ENCODE measurements around the gene STUM.
A peak's percentile ranks its signal among the peaks of the same experiment; 100 is the strongest.

STUM gene

DNA sequence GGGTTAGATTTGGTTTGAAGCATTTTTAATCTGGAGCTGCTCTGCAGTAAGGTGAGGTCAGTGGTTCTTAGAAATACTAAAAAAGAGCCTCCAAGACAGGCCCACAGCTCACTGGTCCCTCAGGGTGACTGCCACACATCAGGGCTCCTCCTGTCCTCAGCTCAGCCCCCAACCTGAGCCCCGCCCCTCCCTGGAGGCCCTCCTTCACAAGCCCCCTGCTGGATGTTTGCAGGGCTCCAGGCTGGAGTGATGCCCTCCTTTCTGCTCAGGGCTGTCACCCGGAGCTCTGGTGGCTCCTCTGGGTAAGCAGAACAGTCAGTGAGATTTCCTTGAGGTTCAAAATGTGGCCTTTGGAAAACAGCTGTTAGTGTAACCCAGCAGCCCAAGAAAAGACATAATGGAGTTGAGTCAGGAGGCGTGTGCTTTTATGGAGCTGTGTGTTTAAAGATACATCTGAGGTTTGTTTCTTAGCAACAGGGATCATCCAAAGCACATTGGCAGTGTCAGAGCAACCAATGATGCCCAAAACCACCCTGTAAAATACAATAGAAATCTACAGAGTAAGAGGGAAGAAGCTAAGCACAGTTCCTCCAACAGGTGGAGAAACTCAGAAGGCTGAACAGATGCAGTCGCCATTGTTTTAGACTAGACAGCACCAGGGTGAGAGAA, 21.4 kb downstream of the STUM start:
- no peaks in the 10 kb centered on the region for H3F3A ChIP-seq (ENCODE audit: insufficient read depth)
- no peaks in the 10 kb centered on the region for H3K9me3 ChIP-seq (ENCODE audit: insufficient read depth, low read length)
- no peaks in the 10 kb centered on the region for H3K27me3 ChIP-seq (ENCODE audit: low read length)
- no peaks in the 10 kb centered on the region for H3K79me2 ChIP-seq (ENCODE audit: insufficient read depth, low read length)
- TF ChIP-seq EZH2phosphoT487 (conservative IDR thresholded peaks at IDR 0.05; ENCODE audit: low read length): no peak
- TF ChIP-seq, protein P1, sequence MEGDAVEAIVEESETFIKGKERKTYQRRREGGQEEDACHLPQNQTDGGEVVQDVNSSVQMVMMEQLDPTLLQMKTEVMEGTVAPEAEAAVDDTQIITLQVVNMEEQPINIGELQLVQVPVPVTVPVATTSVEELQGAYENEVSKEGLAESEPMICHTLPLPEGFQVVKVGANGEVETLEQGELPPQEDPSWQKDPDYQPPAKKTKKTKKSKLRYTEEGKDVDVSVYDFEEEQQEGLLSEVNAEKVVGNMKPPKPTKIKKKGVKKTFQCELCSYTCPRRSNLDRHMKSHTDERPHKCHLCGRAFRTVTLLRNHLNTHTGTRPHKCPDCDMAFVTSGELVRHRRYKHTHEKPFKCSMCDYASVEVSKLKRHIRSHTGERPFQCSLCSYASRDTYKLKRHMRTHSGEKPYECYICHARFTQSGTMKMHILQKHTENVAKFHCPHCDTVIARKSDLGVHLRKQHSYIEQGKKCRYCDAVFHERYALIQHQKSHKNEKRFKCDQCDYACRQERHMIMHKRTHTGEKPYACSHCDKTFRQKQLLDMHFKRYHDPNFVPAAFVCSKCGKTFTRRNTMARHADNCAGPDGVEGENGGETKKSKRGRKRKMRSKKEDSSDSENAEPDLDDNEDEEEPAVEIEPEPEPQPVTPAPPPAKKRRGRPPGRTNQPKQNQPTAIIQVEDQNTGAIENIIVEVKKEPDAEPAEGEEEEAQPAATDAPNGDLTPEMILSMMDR (IDR thresholded peaks at IDR 0.05; ENCODE audit: insufficient read depth, low read length, poor library complexity, severe bottlenecking): peak; percentile 19
- no peak overlapping the region for H3K4me2 ChIP-seq (ENCODE audit: low read depth, low read length, poor library complexity, severe bottlenecking)
- no peaks in the 10 kb centered on the region for H4K20me1 ChIP-seq (ENCODE audit: low read depth, low read length)
- H3K27ac ChIP-seq (ENCODE audit: low read depth, low read length): no peak overlapping the region
- H3K9ac ChIP-seq (ENCODE audit: low read length): no peak overlapping the region
- H3K9me2 ChIP-seq (replicated peaks; ENCODE audit: insufficient read depth, low read length): no peaks in the 10 kb centered on the region
- no peak overlapping the region for H2AFZ ChIP-seq (ENCODE audit: low read depth, low read length, severe bottlenecking)
- H3K36me3 ChIP-seq (ENCODE audit: low read length): no peaks in the 10 kb centered on the region
- H3K4me3 ChIP-seq (ENCODE audit: insufficient read depth, low read length, poor library complexity, severe bottlenecking): no peak overlapping the region

DNA sequence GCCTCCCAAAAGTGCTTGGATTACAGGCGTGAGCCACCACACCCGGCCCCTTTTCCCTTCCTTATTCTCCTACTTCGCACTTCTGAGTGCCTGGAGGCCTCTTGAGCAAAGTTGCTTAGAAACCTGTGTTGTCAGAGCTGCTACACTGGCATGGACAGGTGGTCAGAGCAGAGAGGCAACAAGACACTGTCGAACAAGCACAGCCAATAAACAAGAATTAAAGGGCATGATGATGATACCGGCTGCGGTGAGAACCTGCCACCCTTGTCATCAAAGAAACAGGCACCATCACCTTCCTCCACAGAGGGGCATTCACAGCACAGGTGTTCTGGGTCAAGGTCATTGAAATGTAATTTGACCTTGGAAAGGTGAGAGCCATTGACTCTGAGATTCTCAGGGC, 23.3 kb downstream of the STUM start:
- H3K27me3 ChIP-seq (ENCODE audit: low read length): no peaks in the 10 kb centered on the region
- H3K9me2 ChIP-seq (replicated peaks; ENCODE audit: insufficient read depth, low read length): no peaks in the 10 kb centered on the region
- H3K4me3 ChIP-seq (ENCODE audit: insufficient read depth, low read length, poor library complexity, severe bottlenecking): no peak overlapping the region
- H3K79me2 ChIP-seq (ENCODE audit: insufficient read depth, low read length): no peaks in the 10 kb centered on the region
- TF ChIP-seq, protein P1 (IDR thresholded peaks at IDR 0.05; ENCODE audit: insufficient read depth, low read length, poor library complexity, severe bottlenecking): no peak
- TF ChIP-seq EZH2phosphoT487 (conservative IDR thresholded peaks at IDR 0.05; ENCODE audit: low read length): no peak
- H3K36me3 ChIP-seq (ENCODE audit: low read length): no peaks in the 10 kb centered on the region
- no peak overlapping the region for H2AFZ ChIP-seq (ENCODE audit: low read depth, low read length, severe bottlenecking)
- H3K9me3 ChIP-seq (ENCODE audit: insufficient read depth, low read length): no peaks in the 10 kb centered on the region
- H3K4me2 ChIP-seq (ENCODE audit: low read depth, low read length, poor library complexity, severe bottlenecking): no peak overlapping the region
- no peak overlapping the region for H3K9ac ChIP-seq (ENCODE audit: low read length)
- H3K27ac ChIP-seq (ENCODE audit: low read depth, low read length): no peak overlapping the region
- H4K20me1 ChIP-seq (ENCODE audit: low read depth, low read length): no peaks in the 10 kb centered on the region
- H3F3A ChIP-seq (ENCODE audit: insufficient read depth): no peaks in the 10 kb centered on the region

DNA sequence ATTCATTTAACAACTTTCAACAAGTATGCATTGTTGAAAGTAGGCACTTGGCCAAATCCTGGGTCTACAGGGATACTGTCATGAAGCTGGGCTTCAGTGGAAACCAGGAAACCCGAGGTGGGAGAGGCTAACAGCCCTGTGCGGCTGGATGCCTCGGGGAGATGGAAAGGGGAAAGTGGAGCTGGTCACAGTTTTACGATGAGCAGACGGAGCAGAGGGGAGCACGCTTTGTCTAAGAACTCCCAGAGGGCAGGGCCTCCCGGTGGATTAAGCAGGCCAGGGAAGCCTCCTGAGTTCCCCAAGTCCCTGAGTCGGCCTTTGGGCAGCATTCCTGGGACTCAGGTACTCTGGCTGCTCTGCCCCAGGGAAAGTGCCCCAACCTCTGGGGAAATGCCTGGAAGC, 23.8 kb downstream of the STUM start:
- H3K27me3 ChIP-seq (ENCODE audit: low read length): no peaks in the 10 kb centered on the region
- H3K9ac ChIP-seq (ENCODE audit: low read length): no peak overlapping the region
- H4K20me1 ChIP-seq (ENCODE audit: low read depth, low read length): no peaks in the 10 kb centered on the region
- no peaks in the 10 kb centered on the region for H3F3A ChIP-seq (ENCODE audit: insufficient read depth)
- H3K27ac ChIP-seq (ENCODE audit: low read depth, low read length): no peak overlapping the region
- no peaks in the 10 kb centered on the region for H3K79me2 ChIP-seq (ENCODE audit: insufficient read depth, low read length)
- TF ChIP-seq, protein P1 (IDR thresholded peaks at IDR 0.05; ENCODE audit: insufficient read depth, low read length, poor library complexity, severe bottlenecking): no peak
- no peak for TF ChIP-seq EZH2phosphoT487 (conservative IDR thresholded peaks at IDR 0.05; ENCODE audit: low read length)
- no peak overlapping the region for H3K4me3 ChIP-seq (ENCODE audit: insufficient read depth, low read length, poor library complexity, severe bottlenecking)
- no peaks in the 10 kb centered on the region for H3K9me3 ChIP-seq (ENCODE audit: insufficient read depth, low read length)
- no peaks in the 10 kb centered on the region for H3K9me2 ChIP-seq (replicated peaks; ENCODE audit: insufficient read depth, low read length)
- H3K4me2 ChIP-seq (ENCODE audit: low read depth, low read length, poor library complexity, severe bottlenecking): no peak overlapping the region
- no peaks in the 10 kb centered on the region for H3K36me3 ChIP-seq (ENCODE audit: low read length)
- H2AFZ ChIP-seq (ENCODE audit: low read depth, low read length, severe bottlenecking): no peak overlapping the region

Data from SU-DHL-6 (cell line).